ENCODE results near the gene SORD.

Gene SORD

DNA sequence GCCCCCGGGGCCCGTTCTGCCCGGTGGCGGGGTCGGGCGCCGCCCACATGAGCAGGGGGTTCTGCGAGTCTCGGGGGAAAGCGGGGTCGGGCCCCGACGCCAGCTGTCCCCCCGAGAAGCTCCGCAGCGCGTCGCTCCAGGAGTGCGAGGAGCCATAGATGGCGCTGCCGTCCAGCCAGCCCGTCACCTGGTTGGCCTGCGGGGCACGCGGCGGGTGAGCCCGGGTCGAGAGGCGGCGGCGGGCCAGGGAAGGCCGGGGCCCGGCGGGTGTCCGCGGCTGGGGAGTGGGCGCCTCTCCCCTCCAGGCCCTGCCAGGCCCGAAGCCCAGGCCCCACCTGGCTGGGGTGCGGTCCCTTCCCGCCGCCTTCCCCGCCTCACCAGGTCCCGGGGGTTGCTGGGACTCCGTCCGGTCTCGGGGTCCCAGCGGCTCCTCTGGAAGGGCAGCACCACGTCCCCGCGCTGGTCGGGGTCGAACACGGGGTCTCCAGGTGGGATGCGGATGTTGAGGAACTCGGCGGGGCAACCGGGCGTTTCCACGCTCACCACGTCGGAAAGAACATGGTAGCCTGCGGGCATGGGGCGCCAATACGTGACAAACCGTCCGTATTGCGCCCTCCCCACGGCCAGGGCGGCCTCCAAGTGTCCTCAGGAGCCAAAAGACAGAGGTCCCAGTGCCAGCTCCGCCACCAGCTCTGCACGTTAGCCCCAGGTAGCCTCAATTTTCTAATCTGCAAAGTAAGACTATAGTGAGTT lies 88.6 kb downstream of the SORD start:
- TF ChIP-seq, protein P1, sequence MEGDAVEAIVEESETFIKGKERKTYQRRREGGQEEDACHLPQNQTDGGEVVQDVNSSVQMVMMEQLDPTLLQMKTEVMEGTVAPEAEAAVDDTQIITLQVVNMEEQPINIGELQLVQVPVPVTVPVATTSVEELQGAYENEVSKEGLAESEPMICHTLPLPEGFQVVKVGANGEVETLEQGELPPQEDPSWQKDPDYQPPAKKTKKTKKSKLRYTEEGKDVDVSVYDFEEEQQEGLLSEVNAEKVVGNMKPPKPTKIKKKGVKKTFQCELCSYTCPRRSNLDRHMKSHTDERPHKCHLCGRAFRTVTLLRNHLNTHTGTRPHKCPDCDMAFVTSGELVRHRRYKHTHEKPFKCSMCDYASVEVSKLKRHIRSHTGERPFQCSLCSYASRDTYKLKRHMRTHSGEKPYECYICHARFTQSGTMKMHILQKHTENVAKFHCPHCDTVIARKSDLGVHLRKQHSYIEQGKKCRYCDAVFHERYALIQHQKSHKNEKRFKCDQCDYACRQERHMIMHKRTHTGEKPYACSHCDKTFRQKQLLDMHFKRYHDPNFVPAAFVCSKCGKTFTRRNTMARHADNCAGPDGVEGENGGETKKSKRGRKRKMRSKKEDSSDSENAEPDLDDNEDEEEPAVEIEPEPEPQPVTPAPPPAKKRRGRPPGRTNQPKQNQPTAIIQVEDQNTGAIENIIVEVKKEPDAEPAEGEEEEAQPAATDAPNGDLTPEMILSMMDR (IDR thresholded peaks at IDR 0.05; ENCODE audit: low read depth, low read length), result no peak
- DNase-seq (ENCODE audit: extremely low read depth, low read depth), result no peak

DNA sequence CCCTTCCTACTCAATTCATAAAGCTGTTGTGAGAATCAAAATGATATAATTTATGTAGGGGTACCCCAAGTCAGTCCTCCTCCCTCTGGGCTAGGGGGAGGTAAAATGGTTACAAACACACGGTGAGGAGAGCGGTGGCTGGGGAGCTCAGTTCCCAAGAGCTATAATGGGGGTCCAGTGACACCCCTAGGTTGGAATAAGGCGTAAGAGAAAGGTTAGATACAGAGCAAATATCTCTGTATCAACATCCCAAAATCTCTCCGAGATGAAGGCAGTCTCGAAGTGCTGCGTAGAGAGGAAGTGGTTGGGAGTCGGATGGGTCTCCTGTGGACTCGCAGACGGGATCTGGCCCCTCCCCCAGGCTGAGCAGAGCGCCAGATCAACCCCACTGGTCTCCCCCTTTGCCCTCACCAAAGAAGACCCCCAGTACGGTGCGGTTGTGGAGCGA lies 89.2 kb downstream of the SORD start:
- DNase-seq (ENCODE audit: extremely low read depth, low read depth), result no peak
- TF ChIP-seq, protein P1 (IDR thresholded peaks at IDR 0.05; ENCODE audit: low read depth, low read length), result no peak

DNA sequence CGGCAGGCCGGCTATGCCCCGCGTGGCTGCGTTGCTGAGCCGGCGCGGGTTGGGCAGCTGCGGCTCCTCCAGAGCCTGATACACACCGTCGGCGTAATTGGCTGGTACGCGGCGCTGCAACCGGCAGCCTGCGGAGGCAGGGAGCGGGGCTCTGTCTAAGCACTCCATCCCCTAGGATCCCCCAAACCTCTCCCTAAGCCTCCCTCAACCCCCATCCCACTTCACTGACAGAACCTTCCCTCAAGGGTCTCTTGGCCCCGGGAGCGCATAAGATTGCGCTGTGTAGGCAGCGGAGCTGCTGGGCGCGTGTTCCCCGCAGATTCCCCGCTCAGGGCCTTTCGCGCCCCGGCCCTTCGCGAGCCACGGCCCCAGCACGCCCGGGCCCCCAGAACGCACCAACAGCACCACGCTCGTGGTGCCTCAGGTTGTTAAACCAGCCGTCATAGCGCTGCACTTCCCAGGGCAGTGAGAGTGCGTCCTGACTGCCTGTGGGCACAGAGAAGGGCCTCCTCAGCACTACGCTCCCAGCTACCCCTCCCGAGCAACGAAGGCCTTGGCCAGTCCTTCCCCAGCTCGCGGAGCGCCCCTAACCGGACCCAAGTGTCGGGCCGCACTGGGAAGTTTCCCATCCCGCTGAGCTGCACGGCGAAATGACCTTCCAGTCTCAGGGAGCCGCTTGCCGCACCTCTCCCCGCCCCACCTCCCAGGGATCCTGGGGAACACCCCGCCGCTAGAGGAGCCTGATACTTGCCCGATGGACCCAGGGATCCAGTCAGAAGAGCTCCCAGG lies 89.8 kb downstream of the SORD start:
- TF ChIP-seq, protein P1 (IDR thresholded peaks at IDR 0.05; ENCODE audit: low read depth, low read length), result no peak

DNA sequence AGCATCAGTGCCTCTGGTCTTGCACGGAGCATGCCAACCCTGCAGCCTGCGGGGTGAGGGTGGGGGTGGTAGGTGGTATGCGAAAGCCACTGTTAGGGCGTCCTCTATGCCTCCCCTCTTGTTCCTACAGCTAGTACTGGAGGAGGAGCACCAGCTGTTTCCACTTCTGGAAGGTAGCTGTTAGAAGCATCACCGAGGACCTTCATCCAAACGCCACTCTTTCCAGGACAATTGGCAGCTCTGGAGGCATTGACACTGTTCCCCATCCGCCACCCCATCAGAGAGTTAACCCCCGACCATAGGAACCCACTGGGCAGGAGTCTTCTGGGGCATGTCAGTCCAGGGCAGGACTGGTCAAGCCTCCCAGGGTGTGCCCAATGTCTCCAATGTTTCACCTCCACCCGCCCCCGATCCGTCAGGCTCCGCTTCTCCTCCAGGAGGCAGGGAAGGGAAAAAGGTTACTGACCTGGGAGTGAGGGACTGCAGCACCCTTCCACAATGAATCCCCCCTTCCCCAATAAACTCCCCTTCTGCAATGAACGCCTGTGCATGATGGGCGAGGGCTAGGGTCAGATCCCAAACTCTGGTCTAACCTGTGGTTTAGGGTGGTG lies 90.5 kb downstream of the SORD start:
- no peak for DNase-seq (ENCODE audit: extremely low read depth, low read depth)
- TF ChIP-seq, protein P1 (IDR thresholded peaks at IDR 0.05; ENCODE audit: low read depth, low read length), result no peak

More for the DNA sequence above, 89.8 kb downstream of the SORD start:
- no peak for DNase-seq (ENCODE audit: extremely low read depth, low read depth)

DNA sequence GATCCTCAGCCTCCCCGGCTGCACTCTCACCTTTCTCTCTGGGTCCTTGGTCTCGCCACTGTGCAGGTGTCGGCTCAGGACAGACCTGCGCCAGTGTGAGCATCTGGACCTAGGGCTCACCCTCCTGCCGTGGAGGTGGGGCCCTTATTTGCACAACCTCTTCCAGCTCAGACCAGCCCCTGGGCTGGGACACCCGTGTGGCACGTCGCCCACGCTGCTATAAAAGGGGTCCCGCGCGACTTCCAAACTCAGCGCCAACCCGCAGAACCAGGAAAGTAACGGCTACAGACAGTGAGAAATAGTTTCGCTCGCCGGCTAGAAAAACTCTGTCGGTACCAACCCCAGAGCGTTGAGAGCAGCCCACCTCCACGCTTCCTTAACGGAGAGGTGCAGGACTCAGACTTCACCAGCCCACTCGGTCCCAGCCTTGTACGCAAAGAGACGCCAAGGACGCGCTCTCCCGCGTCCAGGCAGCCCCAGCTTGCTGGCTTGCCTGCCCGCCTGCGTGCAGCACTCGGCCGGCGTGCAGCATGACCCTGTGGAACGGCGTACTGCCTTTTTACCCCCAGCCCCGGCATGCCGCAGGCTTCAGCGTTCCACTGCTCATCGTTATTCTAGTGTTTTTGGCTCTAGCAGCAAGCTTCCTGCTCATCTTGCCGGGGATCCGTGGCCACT lies 91.2 kb downstream of the SORD start, which contains the start of the genes DUOX2 and DUOXA2:
DUOX2 (minus strand) TSS at position 97 of the 675 bp plus-strand sequence. CDS start 761 bp downstream, outside the sequence.
DUOXA2 (plus strand) TSS at position 251 of the 675 bp plus-strand sequence; CDS start at position 531, 280 bp downstream.
- TF ChIP-seq, protein P1 (IDR thresholded peaks at IDR 0.05; ENCODE audit: low read depth, low read length), result no peak
- DNase-seq (ENCODE audit: extremely low read depth, low read depth), result no peak

DNA sequence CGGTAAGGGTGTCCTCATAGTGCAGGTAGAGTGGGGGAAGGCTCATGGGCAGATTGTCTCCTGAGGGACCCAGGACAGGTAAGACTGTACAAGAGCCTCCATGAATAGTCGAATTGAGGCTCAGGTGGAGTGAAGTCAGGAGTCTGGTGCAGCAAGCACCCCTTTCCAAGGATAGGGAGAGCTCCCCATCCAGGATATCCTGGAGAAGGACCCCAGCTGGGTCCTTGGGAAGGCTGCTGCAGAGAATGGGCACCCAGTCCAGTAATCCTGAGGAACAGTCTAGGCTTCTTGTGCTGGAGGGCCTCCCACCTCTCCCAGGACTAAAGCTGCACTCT lies 91.7 kb downstream of the SORD start:
- no peak for DNase-seq (ENCODE audit: extremely low read depth, low read depth)
- TF ChIP-seq, protein P1 (IDR thresholded peaks at IDR 0.05; ENCODE audit: low read depth, low read length), result no peak

Measured in AG09319 (cell line).